B cell (primary cell): ENCODE results near the gene COL4A1. TPM values are rescaled to one million over a fixed set of nuclear protein-coding genes. Genes with fewer than 3 reads are reported as not detected.

Experiments used
- ATAC-seq: fragments of 200-7000 bp; cut with Tn5 transposase; one replicate; pipeline ENCODE4 v1.10.0; 2021; ENCODE audit warnings: low read depth, mild to moderate bottlenecking, moderate number of reproducible peaks, moderate library complexity
- CTCF ChIA-PET: fragments of 350-600 bp; sonication (Branson Sonifier 250); formaldehyde crosslinking; loops from one replicate; lab custom pipeline; 2021; ENCODE audit warnings: antibody characterized with exemption, inconsistent platforms; lab: Charles Lee
- POLR2A ChIA-PET: fragments of 350-600 bp; sonication (Branson Sonifier 250); formaldehyde crosslinking; loops from one replicate; lab custom pipeline; 2021; ENCODE audit warnings: antibody characterized with exemption; lab: Charles Lee
- DNase-seq: peaks from one replicate; pipeline ENCODE4 v3.0.0; 2013
- H2AFZ ChIP-seq: 2 replicates; pipeline ENCODE4 v1.6.1; 2012; ENCODE audit warnings: mild to moderate bottlenecking, low read depth, low read length; ENCODE audit not compliant: insufficient read depth, poor library complexity, severe bottlenecking
- H3K27ac ChIP-seq, 2 donors: 1 replicate in 1 of 2; 2 replicates in 1 of 2; pipeline ENCODE4 v1.5.1; 2012 to 2013; ENCODE audit warnings: low read length in 2 of 2, mild to moderate bottlenecking in 2 of 2, moderate library complexity in 1 of 2
- H3K27me3 ChIP-seq, 4 experiments: fragments of 200-600 bp in 1 of 4; sonication (generic) in 1 of 4; replicated peaks in 1 of 4; 1 replicate in 2 of 4; 2 replicates in 2 of 4; pipeline versions ENCODE4 v1.6.1 to v1.7.0; 2013 to 2016; ENCODE audit warnings: low read length in 3 of 4, mild to moderate bottlenecking in 2 of 4, mixed read lengths in 1 of 4, moderate library complexity in 1 of 4; ENCODE audit not compliant: insufficient read depth in 4 of 4, control insufficient read depth in 3 of 4; ENCODE audit errors: control extremely low read depth in 1 of 4
- H3K36me3 ChIP-seq, 2 experiments: replicated peaks in 1 of 2; 1 replicate in 1 of 2; 2 replicates in 1 of 2; pipeline versions ENCODE4 v1.6.1 to v1.7.1; 2013; ENCODE audit warnings: low read length in 1 of 2; ENCODE audit not compliant: insufficient read depth in 2 of 2, control insufficient read depth in 1 of 2; ENCODE audit errors: control extremely low read depth in 1 of 2, extremely low read depth in 1 of 2
- H3K4me1 ChIP-seq, 2 donors: fragments of 200-600 bp in 1 of 2; sonication (generic) in 1 of 2; 1 replicate in 1 of 2; 2 replicates in 1 of 2; pipeline versions ENCODE4 v1.5.1 to v1.6.1; 2013 to 2017; ENCODE audit warnings: low read length in 2 of 2; ENCODE audit not compliant: control insufficient read depth in 2 of 2, insufficient read depth in 2 of 2
- H3K4me2 ChIP-seq: replicated peaks from 2 replicates; pipeline ENCODE3; 2012; ENCODE audit warnings: mild to moderate bottlenecking, low read depth, low read length; ENCODE audit not compliant: poor library complexity, severe bottlenecking
- H3K4me3 ChIP-seq, 5 experiments: fragments of 200-600 bp in 1 of 5; sonication (generic) in 1 of 5; 1 replicate in 3 of 5; 2 replicates in 2 of 5; pipeline versions ENCODE4 v1.5.1 to v1.7.0; 2011 to 2016; ENCODE audit warnings: low read length in 4 of 5, mild to moderate bottlenecking in 4 of 5, low read depth in 2 of 5, control low read depth in 1 of 5, moderate library complexity in 1 of 5; ENCODE audit not compliant: insufficient read depth in 1 of 5; ENCODE audit errors: control extremely low read depth in 1 of 5, extremely low read depth in 1 of 5
- H3K79me2 ChIP-seq: fragments of 200-600 bp; sonication (generic); one replicate; pipeline ENCODE4 v1.6.0; 2016; ENCODE audit warnings: low read length; ENCODE audit not compliant: control insufficient read depth, insufficient read depth
- H3K9ac ChIP-seq: fragments of 200-600 bp; sonication (generic); 2 replicates; pipeline ENCODE4 v1.6.1; 2017; ENCODE audit warnings: mild to moderate bottlenecking, low read length, moderate library complexity
- H3K9me3 ChIP-seq, 3 donors: one replicate each; pipeline versions ENCODE4 v1.6.1 to v1.7.1; 2013; ENCODE audit warnings: low read length in 2 of 3; ENCODE audit not compliant: control insufficient read depth in 2 of 3, insufficient read depth in 1 of 3; ENCODE audit errors: control extremely low read depth in 1 of 3
- H4K20me1 ChIP-seq: 2 replicates; pipeline ENCODE4 v1.6.0; 2012; ENCODE audit warnings: mild to moderate bottlenecking, low read length; ENCODE audit not compliant: insufficient read depth, control insufficient read depth, poor library complexity, severe bottlenecking
- H3K27ac Mint-ChIP-seq: one replicate; pipeline ENCODE4 v1.8.0; 2021; ENCODE audit warnings: mixed read lengths
- H3K27me3 Mint-ChIP-seq: one replicate; pipeline ENCODE4 v1.8.0; 2021; ENCODE audit warnings: mixed read lengths
- H3K4me1 Mint-ChIP-seq: one replicate; pipeline ENCODE4 v1.8.0; 2021; ENCODE audit warnings: mixed read lengths
- H3K4me3 Mint-ChIP-seq: one replicate; pipeline ENCODE4 v1.8.0; 2021; ENCODE audit warnings: mixed read lengths
- H3K9me3 Mint-ChIP-seq: one replicate; pipeline ENCODE4 v1.8.0; 2022; ENCODE audit warnings: mixed read lengths; ENCODE audit not compliant: insufficient read depth
- EZH2 ChIP-seq: IDR thresholded peaks from 2 replicates; pipeline ENCODE4 v1.6.1; 2012; ENCODE audit warnings: borderline replicate concordance, low read depth, mild to moderate bottlenecking, moderate library complexity, low read length; ENCODE audit not compliant: insufficient read depth, poor library complexity, severe bottlenecking
- WGBS: methylation state at CpG from one replicate; pipeline ENCODE4 v1.1.5; 2013; ENCODE audit warnings: missing lambda C conversion rate; ENCODE audit not compliant: insufficient coverage; 5-methylcytosine and 5-hydroxymethylcytosine counted together
- intact Hi-C: fragments of 100-400 bp; cut with micrococcal nuclease; formaldehyde crosslinking; loops from one replicate; pipeline ENCODE4 v1.10.0; 2022
- polyA plus RNA-seq: library from polyadenylated mRNA; depleted of rRNA; stranded (reverse); fragments of >200 nt; gene quantifications from 2 replicates; pipeline ENCODE4 v1.2.3, GENCODE V29; 2012
- total RNA-seq, 2 donors: library from RNA; stranded (reverse); fragments of 120-200 nt in 1 of 2; gene quantifications; 1 replicate in 1 of 2; 2 replicates in 1 of 2; pipeline versions ENCODE4 v1.2.3 to v1.2.4, GENCODE V29; 2013 to 2022
- TF ChIP-seq, protein P1 (sequence below): fragments of 200-600 bp; IDR thresholded peaks from one replicate; pipeline ENCODE4 v1.8.0; 2022; ENCODE audit warnings: antibody characterized with exemption, mild to moderate bottlenecking

Gene COL4A1
- total and polyA plus RNA-seq, 2 donors (not counting 1 experiment from before 2014, with no cell fraction given), result not detected

DNA sequence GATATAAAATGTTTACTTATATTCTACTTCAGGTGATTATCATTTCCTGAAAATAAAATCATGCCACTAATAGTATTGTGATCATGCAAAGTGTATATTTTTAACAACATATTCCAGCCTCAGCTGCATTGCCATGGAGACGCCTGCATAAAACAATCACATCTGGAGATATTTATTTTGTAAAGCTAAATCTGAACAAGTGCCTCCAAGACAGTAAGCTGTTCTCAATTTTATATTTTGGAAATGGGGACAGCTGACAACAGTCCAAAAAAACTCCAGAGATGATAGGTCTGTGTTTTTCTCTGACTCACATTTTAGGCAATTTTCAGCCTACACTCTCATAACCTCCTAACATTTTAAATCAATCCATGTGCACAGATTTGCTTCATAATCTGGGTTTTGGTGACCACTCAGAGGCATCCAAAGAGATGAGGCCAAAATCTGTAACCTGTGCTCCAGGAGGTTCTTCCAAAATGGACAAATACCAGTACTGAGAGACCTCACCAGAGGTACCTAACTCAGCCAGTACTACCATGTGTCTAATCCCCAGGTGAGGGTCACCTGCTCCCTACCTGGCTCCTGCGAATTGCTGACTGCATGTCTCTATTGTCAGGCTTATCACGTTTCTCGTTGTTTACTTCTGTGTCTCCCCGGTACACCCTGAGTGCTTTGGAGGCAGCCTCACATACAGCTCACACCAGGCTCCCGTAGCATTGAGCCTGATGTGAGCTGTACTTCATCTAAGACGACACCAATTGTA lies 62.7 kb downstream of the COL4A1 start:
- Histone ChIP-seq H3K4me1 (no peaks in the 10 kb centered on the region), H3K27ac (no peak overlapping the region), H3K79me2 (no peaks in the 10 kb centered on the region), H3K36me3 (no peaks in the 10 kb centered on the region), H3K9me3 (no peaks in the 10 kb centered on the region), H3K4me2 (no peak overlapping the region), H3K9ac (no peak overlapping the region), H3K27me3 (no peaks in the 10 kb centered on the region), H3K4me3 (no peak overlapping the region), H4K20me1 (no peaks in the 10 kb centered on the region), H2AFZ (no peak overlapping the region)
- Mint-ChIP-seq H3K27ac (no peak overlapping the region), H3K4me1 (no peaks in the 10 kb centered on the region), H3K27me3 (peaks cover 17% of the 10 kb centered on the region), H3K4me3 (no peak overlapping the region), H3K9me3 (no peaks in the 10 kb centered on the region)
- CTCF ChIA-PET, result no interaction called here
- no peak for DNase-seq
- intact Hi-C loops, result no loop called here
- POLR2A ChIA-PET, result no interaction called here
- no peak for ATAC-seq
- 90% methylated on average over 6 of the region's 7 CpGs for WGBS
- TF ChIP-seq EZH2, result no peak
- TF ChIP-seq, protein P1, sequence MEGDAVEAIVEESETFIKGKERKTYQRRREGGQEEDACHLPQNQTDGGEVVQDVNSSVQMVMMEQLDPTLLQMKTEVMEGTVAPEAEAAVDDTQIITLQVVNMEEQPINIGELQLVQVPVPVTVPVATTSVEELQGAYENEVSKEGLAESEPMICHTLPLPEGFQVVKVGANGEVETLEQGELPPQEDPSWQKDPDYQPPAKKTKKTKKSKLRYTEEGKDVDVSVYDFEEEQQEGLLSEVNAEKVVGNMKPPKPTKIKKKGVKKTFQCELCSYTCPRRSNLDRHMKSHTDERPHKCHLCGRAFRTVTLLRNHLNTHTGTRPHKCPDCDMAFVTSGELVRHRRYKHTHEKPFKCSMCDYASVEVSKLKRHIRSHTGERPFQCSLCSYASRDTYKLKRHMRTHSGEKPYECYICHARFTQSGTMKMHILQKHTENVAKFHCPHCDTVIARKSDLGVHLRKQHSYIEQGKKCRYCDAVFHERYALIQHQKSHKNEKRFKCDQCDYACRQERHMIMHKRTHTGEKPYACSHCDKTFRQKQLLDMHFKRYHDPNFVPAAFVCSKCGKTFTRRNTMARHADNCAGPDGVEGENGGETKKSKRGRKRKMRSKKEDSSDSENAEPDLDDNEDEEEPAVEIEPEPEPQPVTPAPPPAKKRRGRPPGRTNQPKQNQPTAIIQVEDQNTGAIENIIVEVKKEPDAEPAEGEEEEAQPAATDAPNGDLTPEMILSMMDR, result no peak

DNA sequence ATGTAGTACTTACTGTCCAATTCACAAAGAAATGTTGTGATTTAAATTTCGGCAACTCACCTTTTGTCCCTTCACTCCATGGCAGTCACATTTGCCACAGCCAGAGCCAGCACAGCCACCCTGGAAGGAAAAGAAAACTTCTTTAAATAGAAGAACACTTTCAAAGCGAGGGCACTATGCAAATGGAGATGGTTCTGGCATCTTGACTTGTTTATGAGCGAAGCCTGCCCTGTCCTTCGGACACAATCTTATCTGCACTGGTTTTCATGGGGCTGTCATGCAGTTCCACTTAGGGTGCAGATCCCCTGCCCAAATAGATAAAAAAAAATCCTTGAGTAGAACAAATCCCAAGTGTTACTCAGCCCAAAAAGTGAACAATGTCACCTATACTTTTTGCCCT lies 64.3 kb downstream of the COL4A1 start:
- ChIA-PET POLR2A (no interaction called here), CTCF (interaction anchor here (0.7 kb wide), 1 partner anchor 19 kb away, joined by 3 read pairs; no protein-coding TSS in a partner anchor)
- H3K4me1 Mint-ChIP-seq, result no peaks in the 10 kb centered on the region
- Histone ChIP-seq H3K9ac (no peak overlapping the region), H3K9me3 (no peaks in the 10 kb centered on the region), H4K20me1 (no peaks in the 10 kb centered on the region), H3K27me3 (no peaks in the 10 kb centered on the region), H3K4me3 (no peak overlapping the region), H3K4me2 (no peak overlapping the region), H3K79me2 (no peaks in the 10 kb centered on the region), H2AFZ (no peak overlapping the region), H3K4me1 (no peaks in the 10 kb centered on the region), H3K27ac (no peak overlapping the region), H3K36me3 (no peaks in the 10 kb centered on the region)
- no peak for ATAC-seq
- intact Hi-C loops, result no loop called here
- H3K27ac Mint-ChIP-seq, result no peak overlapping the region
- 100% methylated on average over 2 of the region's 4 CpGs for WGBS
- no peaks in the 10 kb centered on the region for H3K9me3 Mint-ChIP-seq
- H3K27me3 Mint-ChIP-seq, result peaks cover 20% of the 10 kb centered on the region
- no peak overlapping the region for H3K4me3 Mint-ChIP-seq
- no peak for DNase-seq
- TF ChIP-seq, protein P1, result no peak
- TF ChIP-seq EZH2, result no peak
